HG03378 (cell line): ENCODE measurements around the gene SLC26A1.

Experiments used
- ATAC-seq: cut with Tn5 transposase; IDR thresholded peaks from one replicate; pipeline ENCODE4 v1.9.1; 2021; ENCODE audit warnings: mild to moderate bottlenecking, moderate library complexity; ENCODE audit not compliant: unreplicated experiment

The SLC26A1 gene

GRCh38 chr4:1014291-1015167, 21.3 kb upstream of the SLC26A1 start:
- no peak for ATAC-seq

GRCh38 chr4:1013225-1014073, 20.2 kb upstream of the SLC26A1 start:
- ATAC-seq, result no peak

GRCh38 chr4:1012034-1012739, 19.0 kb upstream of the SLC26A1 start:
- ATAC-seq, result no peak

- ATAC-seq, result no peak
Observed at GRCh38 chr4:1011666-1012033, 18.4 kb upstream of the SLC26A1 start.

- no peak for ATAC-seq
Observed at GRCh38 chr4:1011022-1011665, 17.9 kb upstream of the SLC26A1 start, which contains the start of gene FGFRL1. Gene FGFRL1, plus strand, starts transcription at chr4:1011626. Its CDS starts 860 bp downstream, at chr4:1012486.

GRCh38 chr4:1010395-1011021, 17.3 kb upstream of the SLC26A1 start:
- ATAC-seq, result no peak

GRCh38 chr4:1009542-1010394, 16.6 kb upstream of the SLC26A1 start:
- no peak for ATAC-seq

GRCh38 chr4:1008840-1009541, 15.8 kb upstream of the SLC26A1 start:
- no peak for ATAC-seq

- no peak for ATAC-seq
Observed at GRCh38 chr4:1006856-1007255, 13.7 kb upstream of the SLC26A1 start.

- no peak for ATAC-seq
Observed at GRCh38 chr4:1004557-1005485, 11.6 kb upstream of the SLC26A1 start.

- no peak for ATAC-seq
Observed at GRCh38 chr4:1004071-1004418, 10.8 kb upstream of the SLC26A1 start.

GRCh38 chr4:1003271-1004070, 10.3 kb upstream of the SLC26A1 start:
- no peak for ATAC-seq

- ATAC-seq, result no peak
Observed at GRCh38 chr4:1002631-1003251, 9.5 kb upstream of the SLC26A1 start.

GRCh38 chr4:1002131-1002630, 9.0 kb upstream of the SLC26A1 start:
- ATAC-seq, result no peak

- ATAC-seq, result no peak
Observed at GRCh38 chr4:1001561-1002130, 8.4 kb upstream of the SLC26A1 start.

- no peak for ATAC-seq
Observed at GRCh38 chr4:1000686-1001260, 7.6 kb upstream of the SLC26A1 start.
